ENCODE measurements around the gene PIK3R4. TPM values are rescaled to one million over a fixed set of nuclear protein-coding genes. Genes with fewer than 3 reads are reported as not detected.

PIK3R4 gene
- total RNA-seq, 2 experiments from 2014 or later: 13.7 to 14.5 TPM

DNA sequence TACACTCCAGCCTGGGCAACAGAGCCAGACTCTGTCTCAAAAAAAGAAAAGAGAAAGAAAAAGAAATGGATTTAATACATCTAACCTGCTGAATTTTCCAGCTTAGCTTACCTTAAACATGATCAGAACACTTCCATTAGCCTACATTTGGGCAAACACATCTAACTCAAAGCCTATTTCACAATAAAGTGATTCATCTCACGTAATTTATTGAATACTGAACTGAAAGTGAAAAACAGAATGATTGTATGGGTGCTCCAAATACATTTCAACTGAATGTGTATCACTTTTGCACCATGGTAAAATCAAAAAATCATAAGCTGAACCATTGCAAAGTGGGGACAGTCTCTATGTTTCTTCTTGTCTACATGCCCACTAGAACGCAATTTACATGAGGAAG is 9.0 kb downstream of the PIK3R4 start:
- Mint-ChIP-seq H3K27ac (no peak overlapping the region), H3K36me3 (ENCODE audit: low read depth) (peaks cover 88% of the 10 kb centered on the region), H3K27me3 (no peaks in the 10 kb centered on the region), H3K4me3 (no peak overlapping the region), H3K4me1 (ENCODE audit: low read depth) (peaks cover 52% of the 10 kb centered on the region), H3K9me3 (no peaks in the 10 kb centered on the region)
- intact Hi-C loops (cut with DNase I, micrococcal nuclease): no loop called here
- no peaks in the 10 kb centered on the region for H3K9me3 ChIP-seq (ENCODE audit: control insufficient read depth in 1 of 2, insufficient read depth in 1 of 2, low read length in 2 of 2)
- DNase-seq (no peak), ATAC-seq (ENCODE audit: poor library complexity) (no peak)
- H3K36me3 ChIP-seq (ENCODE audit: insufficient read depth, low read length): peaks cover 35% of the 10 kb centered on the region
- no peaks in the 10 kb centered on the region for H3K27me3 ChIP-seq (ENCODE audit: control insufficient read depth in 1 of 2, insufficient read depth in 2 of 2, low read length in 2 of 2)
- ChIA-PET POLR2A (interaction anchor here (0.6 kb wide), 1 partner anchor 542 kb away, joined by 3 read pairs; no protein-coding TSS in a partner anchor), CTCF (interaction anchor here (0.9 kb wide), 1 partner anchor 11 kb away, joined by 3 read pairs; no protein-coding TSS in a partner anchor)
- no peak overlapping the region for H3K4me3 ChIP-seq (ENCODE audit: low read length)
- H3K27ac ChIP-seq (ENCODE audit: low read depth in 1 of 2, low read length in 2 of 2): no peak overlapping the region
- TF ChIP-seq, protein P1, sequence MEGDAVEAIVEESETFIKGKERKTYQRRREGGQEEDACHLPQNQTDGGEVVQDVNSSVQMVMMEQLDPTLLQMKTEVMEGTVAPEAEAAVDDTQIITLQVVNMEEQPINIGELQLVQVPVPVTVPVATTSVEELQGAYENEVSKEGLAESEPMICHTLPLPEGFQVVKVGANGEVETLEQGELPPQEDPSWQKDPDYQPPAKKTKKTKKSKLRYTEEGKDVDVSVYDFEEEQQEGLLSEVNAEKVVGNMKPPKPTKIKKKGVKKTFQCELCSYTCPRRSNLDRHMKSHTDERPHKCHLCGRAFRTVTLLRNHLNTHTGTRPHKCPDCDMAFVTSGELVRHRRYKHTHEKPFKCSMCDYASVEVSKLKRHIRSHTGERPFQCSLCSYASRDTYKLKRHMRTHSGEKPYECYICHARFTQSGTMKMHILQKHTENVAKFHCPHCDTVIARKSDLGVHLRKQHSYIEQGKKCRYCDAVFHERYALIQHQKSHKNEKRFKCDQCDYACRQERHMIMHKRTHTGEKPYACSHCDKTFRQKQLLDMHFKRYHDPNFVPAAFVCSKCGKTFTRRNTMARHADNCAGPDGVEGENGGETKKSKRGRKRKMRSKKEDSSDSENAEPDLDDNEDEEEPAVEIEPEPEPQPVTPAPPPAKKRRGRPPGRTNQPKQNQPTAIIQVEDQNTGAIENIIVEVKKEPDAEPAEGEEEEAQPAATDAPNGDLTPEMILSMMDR (IDR thresholded peaks at IDR 0.05): no peak
- peaks cover 4% of the 10 kb centered on the region for H3K4me1 ChIP-seq (ENCODE audit: insufficient read depth, low read length)

DNA sequence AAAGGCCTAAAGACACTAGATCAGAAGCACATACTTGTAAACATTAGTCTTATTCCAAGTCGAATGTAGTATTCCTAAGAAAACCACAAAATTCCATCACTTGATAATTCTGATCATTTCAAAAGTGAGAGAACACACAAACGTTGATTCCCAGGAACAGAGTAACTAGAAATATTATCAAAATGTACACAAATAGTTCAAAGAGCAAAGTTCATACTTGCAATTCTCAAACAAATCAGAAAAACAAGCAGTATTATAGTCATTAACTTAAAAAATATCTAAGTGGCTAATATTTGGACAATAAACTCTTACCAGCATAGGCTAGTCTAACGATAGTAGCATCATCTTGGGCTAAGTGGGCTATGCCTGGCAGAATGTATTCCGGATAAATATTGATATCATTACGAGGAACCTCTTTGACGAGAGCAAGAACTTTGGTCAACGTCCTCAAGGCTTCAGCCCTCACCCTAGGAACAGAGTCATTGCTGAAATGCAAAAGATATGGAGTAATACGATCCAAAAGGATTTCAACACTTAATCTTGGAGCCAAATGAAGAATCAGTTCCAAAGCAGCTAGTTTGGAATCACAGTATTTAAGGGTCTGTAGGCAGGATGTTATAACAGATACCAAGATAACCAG is 13.3 kb downstream of the PIK3R4 start:
- peaks cover 89% of the 10 kb centered on the region for H3K36me3 Mint-ChIP-seq (ENCODE audit: low read depth)
- H3K27ac Mint-ChIP-seq: no peak overlapping the region
- no peaks in the 10 kb centered on the region for H3K27me3 ChIP-seq (ENCODE audit: control insufficient read depth in 1 of 2, insufficient read depth in 2 of 2, low read length in 2 of 2)
- no peaks in the 10 kb centered on the region for H3K27me3 Mint-ChIP-seq
- no peak overlapping the region for H3K27ac ChIP-seq (ENCODE audit: low read depth in 1 of 2, low read length in 2 of 2)
- H3K4me1 Mint-ChIP-seq (ENCODE audit: low read depth): peaks cover 28% of the 10 kb centered on the region
- no peaks in the 10 kb centered on the region for H3K4me1 ChIP-seq (ENCODE audit: insufficient read depth, low read length)
- TF ChIP-seq, protein P1 (IDR thresholded peaks at IDR 0.05): no peak
- ATAC-seq (ENCODE audit: poor library complexity) (no peak), DNase-seq (no peak)
- ChIA-PET POLR2A (no interaction called here), CTCF (no interaction called here)
- intact Hi-C loops (cut with DNase I, micrococcal nuclease): no loop called here
- peaks cover 27% of the 10 kb centered on the region for H3K36me3 ChIP-seq (ENCODE audit: insufficient read depth, low read length)
- no peaks in the 10 kb centered on the region for H3K9me3 ChIP-seq (ENCODE audit: control insufficient read depth in 1 of 2, insufficient read depth in 1 of 2, low read length in 2 of 2)
- no peak overlapping the region for H3K4me3 Mint-ChIP-seq
- no peak overlapping the region for H3K4me3 ChIP-seq (ENCODE audit: low read length)
- H3K9me3 Mint-ChIP-seq: no peaks in the 10 kb centered on the region

DNA sequence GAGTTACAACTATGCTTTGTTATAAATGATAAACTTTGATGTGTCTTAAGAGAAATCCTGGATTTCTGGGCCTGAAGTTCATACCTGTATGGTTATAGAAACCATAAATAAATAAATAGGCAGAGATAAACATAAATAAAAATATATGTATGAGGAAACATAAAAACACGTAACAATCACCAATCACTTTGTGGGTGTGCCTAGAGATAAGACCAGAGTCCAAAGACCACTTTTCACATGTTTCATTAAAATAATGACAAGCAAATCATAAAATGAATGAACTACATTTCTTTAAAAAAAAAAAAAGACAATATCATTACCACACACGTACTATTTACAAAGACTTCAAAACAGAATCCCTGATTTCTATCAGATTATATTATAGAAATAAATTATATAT is 14.1 kb downstream of the PIK3R4 start:
- no peaks in the 10 kb centered on the region for H3K9me3 Mint-ChIP-seq
- H3K4me3 Mint-ChIP-seq: no peak overlapping the region
- H3K27me3 Mint-ChIP-seq: no peaks in the 10 kb centered on the region
- H3K4me3 ChIP-seq (ENCODE audit: low read length): no peak overlapping the region
- TF ChIP-seq, protein P1 (IDR thresholded peaks at IDR 0.05): no peak
- POLR2A ChIA-PET: interaction anchor here (0.6 kb wide), 1 partner anchor 108 kb away, joined by 3 read pairs; no protein-coding TSS in a partner anchor
- H3K27ac Mint-ChIP-seq: no peak overlapping the region
- no peak for ATAC-seq (ENCODE audit: poor library complexity)
- intact Hi-C loops (cut with DNase I, micrococcal nuclease): no loop called here
- peaks cover 30% of the 10 kb centered on the region for H3K36me3 ChIP-seq (ENCODE audit: insufficient read depth, low read length)
- CTCF ChIA-PET: no interaction called here
- peaks cover 81% of the 10 kb centered on the region for H3K36me3 Mint-ChIP-seq (ENCODE audit: low read depth)
- no peak overlapping the region for H3K27ac ChIP-seq (ENCODE audit: low read depth in 1 of 2, low read length in 2 of 2)
- H3K9me3 ChIP-seq (ENCODE audit: control insufficient read depth in 1 of 2, insufficient read depth in 1 of 2, low read length in 2 of 2): no peaks in the 10 kb centered on the region
- H3K27me3 ChIP-seq (ENCODE audit: control insufficient read depth in 1 of 2, insufficient read depth in 2 of 2, low read length in 2 of 2): no peaks in the 10 kb centered on the region
- H3K4me1 ChIP-seq (ENCODE audit: insufficient read depth, low read length): no peaks in the 10 kb centered on the region
- H3K4me1 Mint-ChIP-seq (ENCODE audit: low read depth): peaks cover 21% of the 10 kb centered on the region
- DNase-seq: no peak

Measured in CD4-positive, alpha-beta T cell (primary cell).